ENCODE data around the gene PNPLA1. TPM values are rescaled to one million over a fixed set of nuclear protein-coding genes. Genes with fewer than 3 reads are reported as not detected.

The PNPLA1 gene
- total and polyA plus RNA-seq, 2 donors (not counting 1 experiment from before 2014, with no cell fraction given): 0.02 TPM; not detected in 1

GRCh38 chr6:36276581-36277536, 7.0 kb downstream of the PNPLA1 start:
- H3K4me3 ChIP-seq (replicated peaks in 1 of 4; ENCODE audit: control extremely low read depth in 1 of 4, insufficient read depth in 1 of 4, low read depth in 3 of 4, low read length in 4 of 4): no peak overlapping the region
- no peaks in the 10 kb centered on the region for H3K4me1 ChIP-seq (ENCODE audit: control insufficient read depth, extremely low read depth, insufficient read depth, low read length)
- TF ChIP-seq EZH2 (IDR thresholded peaks at IDR 0.05; ENCODE audit: low read length, missing control alignments): no peak
- TF ChIP-seq, protein P1, sequence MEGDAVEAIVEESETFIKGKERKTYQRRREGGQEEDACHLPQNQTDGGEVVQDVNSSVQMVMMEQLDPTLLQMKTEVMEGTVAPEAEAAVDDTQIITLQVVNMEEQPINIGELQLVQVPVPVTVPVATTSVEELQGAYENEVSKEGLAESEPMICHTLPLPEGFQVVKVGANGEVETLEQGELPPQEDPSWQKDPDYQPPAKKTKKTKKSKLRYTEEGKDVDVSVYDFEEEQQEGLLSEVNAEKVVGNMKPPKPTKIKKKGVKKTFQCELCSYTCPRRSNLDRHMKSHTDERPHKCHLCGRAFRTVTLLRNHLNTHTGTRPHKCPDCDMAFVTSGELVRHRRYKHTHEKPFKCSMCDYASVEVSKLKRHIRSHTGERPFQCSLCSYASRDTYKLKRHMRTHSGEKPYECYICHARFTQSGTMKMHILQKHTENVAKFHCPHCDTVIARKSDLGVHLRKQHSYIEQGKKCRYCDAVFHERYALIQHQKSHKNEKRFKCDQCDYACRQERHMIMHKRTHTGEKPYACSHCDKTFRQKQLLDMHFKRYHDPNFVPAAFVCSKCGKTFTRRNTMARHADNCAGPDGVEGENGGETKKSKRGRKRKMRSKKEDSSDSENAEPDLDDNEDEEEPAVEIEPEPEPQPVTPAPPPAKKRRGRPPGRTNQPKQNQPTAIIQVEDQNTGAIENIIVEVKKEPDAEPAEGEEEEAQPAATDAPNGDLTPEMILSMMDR (conservative IDR thresholded peaks at IDR 0.05 in 1 of 2, IDR thresholded peaks at IDR 0.05 in 1 of 2; ENCODE audit: low read depth in 1 of 2, low read length in 2 of 2): no peak
- no peaks in the 10 kb centered on the region for H3K36me3 ChIP-seq (ENCODE audit: control insufficient read depth, insufficient read depth, low read length)
- no peak overlapping the region for H3K4me2 ChIP-seq (ENCODE audit: extremely low read depth, insufficient read depth, low read length)
- H3K9me3 ChIP-seq (ENCODE audit: control insufficient read depth, insufficient read depth, low read depth, low read length): no peaks in the 10 kb centered on the region
- H3K27ac ChIP-seq (ENCODE audit: insufficient read depth, low read length): no peak overlapping the region
- no peaks in the 10 kb centered on the region for H4K20me1 ChIP-seq (ENCODE audit: control insufficient read depth, extremely low read depth, insufficient read depth, low read length)
- no peak overlapping the region for H3K9ac ChIP-seq (ENCODE audit: insufficient read depth, low read length)
- no peak overlapping the region for H2AFZ ChIP-seq (ENCODE audit: low read length)
- DNase-seq (ENCODE audit: low read depth in 2 of 2): no peak
- peaks cover 14% of the 10 kb centered on the region for H3K27me3 ChIP-seq (ENCODE audit: control insufficient read depth, insufficient read depth, low read length)
- no peaks in the 10 kb centered on the region for H3K79me2 ChIP-seq (ENCODE audit: control insufficient read depth, insufficient read depth, low read length)

GRCh38 chr6:36277946-36278470, 8.1 kb downstream of the PNPLA1 start:
- Histone ChIP-seq H3K4me1 (ENCODE audit: control insufficient read depth, extremely low read depth, insufficient read depth, low read length) (no peaks in the 10 kb centered on the region), H3K27ac (ENCODE audit: insufficient read depth, low read length) (no peak overlapping the region), H3K4me3 (replicated peaks in 1 of 4; ENCODE audit: control extremely low read depth in 1 of 4, insufficient read depth in 1 of 4, low read depth in 3 of 4, low read length in 4 of 4) (no peak overlapping the region), H3K27me3 (ENCODE audit: control insufficient read depth, insufficient read depth, low read length) (peaks cover 14% of the 10 kb centered on the region), H4K20me1 (ENCODE audit: control insufficient read depth, extremely low read depth, insufficient read depth, low read length) (no peaks in the 10 kb centered on the region), H3K4me2 (ENCODE audit: extremely low read depth, insufficient read depth, low read length) (no peak overlapping the region), H3K9ac (ENCODE audit: insufficient read depth, low read length) (no peak overlapping the region), H3K9me3 (ENCODE audit: control insufficient read depth, insufficient read depth, low read depth, low read length) (no peaks in the 10 kb centered on the region), H2AFZ (ENCODE audit: low read length) (no peak overlapping the region), H3K36me3 (ENCODE audit: control insufficient read depth, insufficient read depth, low read length) (no peaks in the 10 kb centered on the region), H3K79me2 (ENCODE audit: control insufficient read depth, insufficient read depth, low read length) (no peaks in the 10 kb centered on the region)
- DNase-seq (ENCODE audit: low read depth in 2 of 2): no peak
- TF ChIP-seq EZH2 (IDR thresholded peaks at IDR 0.05; ENCODE audit: low read length, missing control alignments): no peak
- TF ChIP-seq, protein P1 (conservative IDR thresholded peaks at IDR 0.05 in 1 of 2, IDR thresholded peaks at IDR 0.05 in 1 of 2; ENCODE audit: low read depth in 1 of 2, low read length in 2 of 2): no peak

GRCh38 chr6:36280467-36280866, 10.6 kb downstream of the PNPLA1 start:
- H2AFZ ChIP-seq (ENCODE audit: low read length): no peak overlapping the region
- TF ChIP-seq EZH2 (IDR thresholded peaks at IDR 0.05; ENCODE audit: low read length, missing control alignments): no peak
- TF ChIP-seq, protein P1 (conservative IDR thresholded peaks at IDR 0.05 in 1 of 2, IDR thresholded peaks at IDR 0.05 in 1 of 2; ENCODE audit: low read depth in 1 of 2, low read length in 2 of 2): no peak
- H3K4me2 ChIP-seq (ENCODE audit: extremely low read depth, insufficient read depth, low read length): no peak overlapping the region
- H3K27me3 ChIP-seq (ENCODE audit: control insufficient read depth, insufficient read depth, low read length): peaks cover 27% of the 10 kb centered on the region
- H3K79me2 ChIP-seq (ENCODE audit: control insufficient read depth, insufficient read depth, low read length): no peaks in the 10 kb centered on the region
- H3K4me1 ChIP-seq (ENCODE audit: control insufficient read depth, extremely low read depth, insufficient read depth, low read length): no peaks in the 10 kb centered on the region
- no peaks in the 10 kb centered on the region for H3K9me3 ChIP-seq (ENCODE audit: control insufficient read depth, insufficient read depth, low read depth, low read length)
- no peaks in the 10 kb centered on the region for H4K20me1 ChIP-seq (ENCODE audit: control insufficient read depth, extremely low read depth, insufficient read depth, low read length)
- H3K9ac ChIP-seq (ENCODE audit: insufficient read depth, low read length): no peak overlapping the region
- H3K36me3 ChIP-seq (ENCODE audit: control insufficient read depth, insufficient read depth, low read length): no peaks in the 10 kb centered on the region
- H3K27ac ChIP-seq (ENCODE audit: insufficient read depth, low read length): no peak overlapping the region
- no peak for DNase-seq (ENCODE audit: low read depth in 2 of 2)
- no peak overlapping the region for H3K4me3 ChIP-seq (replicated peaks in 1 of 4; ENCODE audit: control extremely low read depth in 1 of 4, insufficient read depth in 1 of 4, low read depth in 3 of 4, low read length in 4 of 4)

All from fibroblast of lung (primary cell).